GM18498 (cell line): ENCODE data around the gene YBX3.

Experiments used
- ATAC-seq: cut with Tn5 transposase; IDR thresholded peaks from one replicate; pipeline ENCODE4 v1.9.1; 2021; ENCODE audit warnings: mild to moderate bottlenecking, moderate library complexity; ENCODE audit not compliant: unreplicated experiment

The YBX3 gene

GRCh38 chr12:10672231-10672868, 50.8 kb downstream of the YBX3 start:
- no peak for ATAC-seq

GRCh38 chr12:10669533-10669932, 53.6 kb downstream of the YBX3 start:
- no peak for ATAC-seq

GRCh38 chr12:10668526-10668925, 54.6 kb downstream of the YBX3 start:
- ATAC-seq, result no peak

DNA sequence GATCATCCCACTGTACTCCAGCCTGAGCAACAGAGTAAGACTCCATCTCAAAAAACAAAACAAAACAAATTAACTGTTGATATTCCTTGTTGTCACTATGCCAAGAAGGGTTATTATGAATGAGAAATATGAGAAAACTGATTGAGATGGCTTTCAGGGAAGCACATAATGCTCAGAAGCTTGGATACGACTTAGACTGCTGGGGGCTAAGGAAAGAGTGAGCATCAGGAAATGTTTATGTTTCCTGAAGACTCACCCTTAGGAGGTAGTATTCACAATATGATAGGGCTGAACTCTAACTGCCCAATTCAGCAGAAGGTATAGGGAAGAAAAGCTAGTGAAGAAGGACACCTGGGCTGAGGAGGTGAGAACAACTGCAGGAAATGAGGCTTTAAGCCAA, 55.5 kb downstream of the YBX3 start:
- no peak for ATAC-seq

DNA sequence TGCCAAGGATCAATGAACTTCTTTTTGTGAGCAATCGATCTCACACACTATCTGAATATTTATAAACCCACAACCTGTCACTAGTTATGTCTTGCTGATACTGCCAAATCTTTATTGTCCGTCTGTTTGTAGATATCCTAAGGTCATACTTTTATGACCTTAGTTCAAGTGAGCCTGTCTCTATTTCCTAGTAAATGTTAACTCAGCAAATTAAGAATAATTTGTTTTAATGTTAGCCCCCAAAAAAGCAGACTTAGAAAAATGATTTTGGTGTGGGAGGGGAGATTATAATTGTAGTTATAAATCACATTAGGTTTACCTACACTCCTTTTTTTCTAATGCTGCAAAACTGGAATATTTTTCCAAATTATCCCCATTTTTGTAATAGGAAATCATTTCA, 58.6 kb downstream of the YBX3 start:
- ATAC-seq, result no peak

- ATAC-seq, result no peak
Observed at GRCh38 chr12:10663869-10664268, 59.3 kb downstream of the YBX3 start.

DNA sequence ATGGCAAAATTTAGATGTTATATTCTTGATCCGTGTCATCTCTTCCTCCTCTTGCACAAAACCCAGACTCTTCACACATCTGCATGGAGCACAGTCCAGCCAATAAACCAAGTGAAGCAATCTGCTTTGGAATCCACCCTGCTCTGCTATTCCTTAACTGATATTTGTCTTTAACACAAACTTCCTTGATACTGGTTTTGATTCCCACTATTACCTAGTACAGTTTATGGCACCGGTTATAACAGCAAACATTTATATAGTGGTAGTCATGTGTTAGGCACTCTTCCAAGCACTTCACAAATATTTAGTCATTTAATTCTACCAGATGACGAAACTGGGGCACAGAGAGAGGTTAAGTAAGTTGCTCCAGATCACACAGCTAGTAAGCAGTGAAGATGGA, 61.8 kb downstream of the YBX3 start:
- ATAC-seq, result no peak

DNA sequence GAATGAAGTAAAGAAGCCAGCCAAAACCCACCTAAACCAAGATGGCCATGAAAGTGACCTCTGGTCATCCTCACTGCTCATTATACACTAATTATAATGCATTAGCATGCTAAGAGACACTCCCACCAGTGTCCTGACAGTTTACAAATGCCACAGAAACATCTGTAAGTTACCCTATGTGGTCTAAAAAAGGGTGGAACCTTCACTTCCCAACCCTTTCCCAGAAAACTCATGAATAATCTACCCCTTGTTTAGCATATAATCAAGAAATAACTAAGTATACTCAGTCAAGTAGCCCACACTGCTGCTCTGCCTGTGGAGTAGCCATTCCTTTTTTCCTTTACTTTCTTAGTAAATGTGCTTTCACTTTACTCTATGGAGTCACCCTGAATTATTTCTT, 69.1 kb downstream of the YBX3 start:
- ATAC-seq, result no peak

DNA sequence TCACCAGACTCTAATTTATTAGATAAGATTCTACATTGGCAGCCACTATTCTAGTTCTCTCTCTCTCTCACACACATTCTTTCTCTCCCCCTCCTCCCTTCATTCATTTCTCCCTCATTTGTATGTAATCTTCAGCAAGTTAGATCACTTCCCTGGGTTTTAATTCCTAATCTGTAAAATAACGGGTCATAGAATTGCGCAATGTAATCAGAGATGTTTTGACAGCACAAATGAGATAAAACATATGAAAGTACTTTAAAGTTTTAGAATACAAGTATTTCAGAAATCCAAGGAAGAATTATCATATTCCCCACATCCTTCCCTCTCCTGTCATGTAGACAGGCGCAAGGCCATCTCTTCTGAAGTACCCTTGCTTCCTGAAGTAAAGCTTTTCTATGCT, 70.9 kb downstream of the YBX3 start:
- ATAC-seq, result no peak
